ENCODE results near the gene SDK2. TPM values are rescaled to one million over a fixed set of nuclear protein-coding genes. Genes with fewer than 3 reads are reported as not detected.
A peak's percentile ranks its signal among the peaks of the same experiment; 100 is the strongest.
"Not testable (repeated sequence)": the region's sequence is repeated elsewhere in the genome, so short reads cannot be mapped to it uniquely, and the experiment has no call there.

SDK2 gene
- total RNA-seq, 1 experiment from 2014 or later, result 0.14 TPM

- no peak for DNase-seq (ENCODE audit: low read depth)
- in situ Hi-C loops (cut with HindIII; ENCODE audit: low pct_unique_long_range_greater_than_20kb, low sequenced_read_pairs), result no loop called here
These were observed 318.8 kb downstream of the SDK2 start for GRCh38 chr17:73325527-73325842.

DNA sequence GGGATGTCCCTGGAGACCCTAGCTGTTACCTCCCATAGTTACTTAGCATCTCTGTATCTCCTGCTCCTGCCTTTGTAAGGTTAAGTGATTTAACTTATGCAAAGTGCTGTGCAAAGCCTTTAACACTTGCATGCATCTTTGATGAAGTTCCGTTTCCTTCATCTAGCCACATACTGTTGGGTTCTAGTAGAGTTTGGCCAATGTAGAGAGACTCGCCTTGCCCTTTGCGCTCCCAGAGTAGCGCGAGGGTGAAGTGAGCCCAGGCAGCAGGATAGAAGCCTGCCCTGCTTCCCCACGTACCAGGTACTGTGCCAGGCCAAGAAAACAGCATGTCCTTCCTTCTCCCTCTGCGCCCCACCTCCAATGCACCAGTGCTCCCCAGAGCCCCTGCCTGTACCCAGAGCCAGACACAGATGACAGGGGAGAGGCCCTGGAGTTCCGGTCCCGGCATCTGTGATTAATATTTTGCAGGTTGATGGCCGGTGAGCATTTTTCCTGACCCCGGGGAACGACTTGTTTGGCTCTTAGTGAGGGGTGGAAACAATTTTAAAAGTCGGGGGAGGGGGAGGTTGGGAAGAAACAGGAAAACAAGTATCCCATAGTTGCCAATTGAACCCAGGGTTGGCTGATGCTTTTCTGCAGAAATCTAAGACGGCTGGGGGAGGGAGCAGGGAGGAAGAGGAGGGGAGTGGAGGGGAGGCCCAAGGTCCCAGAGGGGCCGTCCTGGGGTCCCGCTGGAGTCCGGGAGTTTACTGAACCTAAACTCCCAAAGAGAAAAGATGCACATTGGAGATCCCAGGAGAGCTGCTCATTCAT lies 319.3 kb downstream of the SDK2 start:
- in situ Hi-C loops (cut with HindIII; ENCODE audit: low pct_unique_long_range_greater_than_20kb, low sequenced_read_pairs), result no loop called here
- no peak for DNase-seq (ENCODE audit: low read depth)

DNA sequence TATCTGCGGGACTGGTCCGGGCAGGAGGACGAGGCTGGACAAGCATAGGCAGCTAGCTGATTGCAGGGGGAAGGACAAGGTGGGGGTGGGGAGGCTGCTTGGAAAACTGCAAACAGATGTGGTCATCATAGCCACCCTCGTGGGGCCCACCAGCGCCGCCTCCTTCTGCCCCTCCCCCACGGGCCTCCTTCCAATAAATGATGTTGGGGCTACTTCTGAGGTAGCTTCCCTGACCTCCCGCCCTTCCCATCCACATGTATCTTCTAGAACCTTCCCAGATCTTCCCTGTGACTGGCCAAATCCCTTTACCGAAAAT lies 320.1 kb downstream of the SDK2 start:
- in situ Hi-C loops (cut with HindIII; ENCODE audit: low pct_unique_long_range_greater_than_20kb, low sequenced_read_pairs), result no loop called here

GRCh38 chr17:73323409-73324159 lies 320.7 kb downstream of the SDK2 start:
- in situ Hi-C loops (cut with HindIII; ENCODE audit: low pct_unique_long_range_greater_than_20kb, low sequenced_read_pairs), result no loop called here
- no peak for DNase-seq (ENCODE audit: low read depth)

More for the DNA sequence above, 320.1 kb downstream of the SDK2 start:
- DNase-seq (ENCODE audit: low read depth), result no peak

DNA sequence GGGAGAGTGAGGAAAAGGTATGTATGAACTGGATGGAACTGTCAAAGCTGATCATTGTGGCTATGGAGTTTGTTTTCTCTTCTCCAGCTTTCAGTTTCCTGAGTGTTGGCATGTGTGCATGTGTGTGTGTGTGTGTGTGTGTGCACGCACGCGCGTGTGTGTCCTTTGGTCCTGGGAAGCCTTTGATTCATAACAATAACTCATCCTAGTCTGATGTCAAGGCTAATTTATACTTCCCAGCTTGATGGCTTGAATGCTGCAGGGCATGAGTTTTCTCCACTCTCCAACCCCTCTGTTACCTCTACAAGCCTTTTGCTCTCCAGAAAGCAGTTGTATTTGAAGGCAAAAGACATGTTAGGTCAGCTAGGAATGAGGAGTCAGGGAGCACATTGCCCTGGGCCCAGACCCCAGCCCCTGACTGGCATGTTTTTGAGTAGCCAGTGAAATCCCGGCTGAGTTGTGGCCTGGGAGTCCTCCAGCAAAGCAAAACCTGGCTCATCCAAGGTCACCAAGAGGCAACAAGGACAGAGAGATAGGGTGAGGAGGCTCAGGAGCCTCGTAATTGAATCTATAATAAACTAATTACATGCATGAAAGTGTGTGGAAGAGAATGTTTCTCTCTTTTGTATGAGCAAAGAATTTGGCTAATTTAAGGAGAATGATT lies 323.5 kb downstream of the SDK2 start:
- no peak for DNase-seq (ENCODE audit: low read depth)
- in situ Hi-C loops (cut with HindIII; ENCODE audit: low pct_unique_long_range_greater_than_20kb, low sequenced_read_pairs), result no loop called here

DNA sequence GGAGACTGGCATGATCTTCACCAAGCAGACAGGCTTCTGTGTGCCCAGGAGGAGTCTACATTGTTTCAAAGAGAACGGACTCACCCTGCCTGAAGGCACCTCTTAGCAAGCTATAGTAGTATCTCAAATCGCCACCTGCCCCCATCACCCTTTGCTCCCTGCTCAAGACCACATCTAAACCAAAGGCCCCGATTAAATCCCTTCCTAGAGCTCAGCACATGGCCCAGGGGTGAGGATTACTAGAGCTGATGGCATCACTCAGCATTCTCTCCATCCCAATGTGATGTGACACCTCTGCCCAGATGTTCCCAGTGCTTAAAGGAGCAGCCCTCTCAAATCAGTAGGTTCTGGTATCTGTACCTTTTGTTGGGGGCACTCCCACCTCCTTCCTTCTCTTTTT lies 324.5 kb downstream of the SDK2 start:
- DNase-seq (ENCODE audit: low read depth), result no peak
- in situ Hi-C loops (cut with HindIII; ENCODE audit: low pct_unique_long_range_greater_than_20kb, low sequenced_read_pairs), result no loop called here

DNA sequence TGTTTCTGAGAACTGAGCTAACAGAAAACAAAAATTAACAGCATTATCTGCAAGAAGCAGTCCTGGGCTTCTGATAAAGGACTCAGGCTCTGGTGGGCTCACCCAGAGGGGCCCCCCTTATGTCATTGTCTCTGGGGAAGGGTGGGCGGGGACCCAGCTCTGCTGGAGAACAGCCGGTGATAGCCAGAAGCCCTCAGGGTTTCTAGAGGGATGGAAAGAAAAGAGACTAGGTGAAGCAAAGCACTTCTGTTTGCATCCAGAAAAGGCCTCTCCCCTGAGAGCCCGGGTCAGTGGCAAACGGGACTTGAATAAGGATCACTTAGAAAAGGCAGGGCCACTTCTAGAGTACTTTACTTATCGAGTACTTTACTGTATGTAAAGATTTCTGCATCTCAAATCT lies 325.4 kb downstream of the SDK2 start:
- in situ Hi-C loops (cut with HindIII; ENCODE audit: low pct_unique_long_range_greater_than_20kb, low sequenced_read_pairs), result no loop called here
- DNase-seq (ENCODE audit: low read depth), result no peak

DNA sequence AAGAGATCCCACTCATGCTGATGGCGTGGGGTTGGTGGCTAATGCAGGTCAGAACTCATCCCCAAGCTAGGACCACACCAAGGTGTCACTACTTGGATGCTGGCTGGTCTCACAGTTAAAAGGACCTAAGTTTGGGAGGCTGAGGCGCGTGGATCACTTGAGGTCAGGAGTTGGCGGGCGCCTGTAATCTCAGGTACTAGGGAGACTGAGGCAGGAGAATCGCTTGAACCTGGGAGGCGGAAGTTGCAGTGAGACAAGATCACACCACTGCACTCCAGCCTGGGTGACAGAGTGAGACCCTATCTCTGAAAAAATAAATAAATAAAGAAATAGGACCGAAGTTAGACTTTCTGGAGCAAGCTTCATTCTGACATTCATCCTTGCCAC lies 325.8 kb downstream of the SDK2 start:
- no peak for DNase-seq (ENCODE audit: low read depth)
- in situ Hi-C loops (cut with HindIII; ENCODE audit: low pct_unique_long_range_greater_than_20kb, low sequenced_read_pairs), result no loop called here

DNA sequence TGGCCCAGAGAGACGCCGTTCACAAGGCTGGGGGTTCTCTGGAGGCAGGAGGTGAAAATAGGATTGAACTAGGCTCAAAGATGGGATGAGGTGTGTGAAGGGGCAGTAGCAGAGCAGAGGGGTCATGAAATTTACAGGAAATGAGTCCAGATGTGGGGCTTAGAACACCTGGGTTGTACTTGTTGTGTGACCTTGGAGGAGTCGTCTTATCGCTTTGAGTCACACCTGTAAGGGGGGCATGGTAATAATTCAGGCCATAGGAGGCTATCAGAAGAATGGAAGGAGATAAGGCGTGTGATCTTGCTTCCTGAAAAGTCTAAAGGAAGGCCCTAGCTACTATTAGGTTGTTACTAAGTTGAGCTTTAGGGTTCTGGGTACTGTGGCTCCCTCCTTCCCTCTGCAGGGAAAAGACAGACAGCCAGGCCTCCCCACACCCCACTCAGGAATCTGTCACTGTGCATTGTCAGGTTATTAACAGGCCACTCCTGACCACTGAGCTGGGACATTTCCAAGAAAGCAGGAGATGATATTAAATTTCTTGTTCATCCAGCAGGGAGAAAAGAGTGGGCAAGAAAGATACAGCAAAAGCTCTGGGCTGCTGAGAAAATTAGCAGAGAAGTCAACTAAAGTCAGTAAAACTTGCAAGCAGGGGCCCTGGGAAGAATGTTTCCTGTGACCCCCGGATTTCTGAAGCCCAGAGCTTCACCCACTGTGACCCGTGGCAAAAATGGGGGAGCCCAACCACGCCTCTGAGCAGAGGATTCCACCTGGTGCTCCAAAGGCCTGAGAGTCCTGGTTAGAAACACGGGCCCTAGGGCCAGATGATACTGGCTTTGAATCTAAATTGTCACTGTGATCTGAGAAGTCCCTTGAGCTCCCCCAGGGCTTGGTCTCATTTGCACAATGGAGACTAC lies 326.5 kb downstream of the SDK2 start:
- DNase-seq (ENCODE audit: low read depth), result no peak

GRCh38 chr17:73316919-73317505 lies 327.2 kb downstream of the SDK2 start:
- no peak for DNase-seq (ENCODE audit: low read depth)
- in situ Hi-C loops (cut with HindIII; ENCODE audit: low pct_unique_long_range_greater_than_20kb, low sequenced_read_pairs), result no loop called here

More for the DNA sequence above, 326.5 kb downstream of the SDK2 start:
- in situ Hi-C loops (cut with HindIII; ENCODE audit: low pct_unique_long_range_greater_than_20kb, low sequenced_read_pairs), result no loop called here

GRCh38 chr17:73315471-73315870 lies 328.8 kb downstream of the SDK2 start:
- in situ Hi-C loops (cut with HindIII; ENCODE audit: low pct_unique_long_range_greater_than_20kb, low sequenced_read_pairs), result no loop called here
- DNase-seq (ENCODE audit: low read depth), result no peak

DNA sequence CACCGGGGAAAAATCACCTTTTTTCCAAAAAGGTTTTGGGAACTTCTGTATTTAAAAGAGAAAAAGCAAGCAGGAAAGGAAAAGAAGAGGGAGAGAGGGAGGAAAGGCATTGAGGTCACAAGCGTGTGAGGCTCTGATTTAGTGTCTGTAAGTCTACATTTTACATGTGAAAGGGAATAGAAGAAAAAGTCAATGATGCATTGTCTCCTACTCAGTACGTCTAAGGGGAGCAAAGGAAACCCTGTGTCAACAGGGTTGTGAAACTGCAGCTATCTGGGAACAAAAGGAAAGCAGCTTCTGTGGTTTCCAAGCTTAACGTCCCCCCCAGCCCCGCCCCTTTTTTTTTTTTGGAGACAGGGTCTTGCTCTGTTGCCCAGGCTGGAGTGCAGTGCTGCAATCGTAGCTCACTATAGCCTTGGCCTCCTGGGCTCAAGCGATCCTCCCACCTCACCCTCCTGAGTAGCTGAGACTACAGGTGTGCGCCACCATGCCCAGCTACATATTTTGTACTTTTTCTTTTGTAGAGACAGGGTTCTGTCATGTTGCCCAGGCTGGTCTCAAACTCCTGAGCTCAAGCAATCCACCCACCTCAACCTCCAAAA lies 330.6 kb downstream of the SDK2 start:
- no peak for DNase-seq (ENCODE audit: low read depth)
- in situ Hi-C loops (cut with HindIII; ENCODE audit: low pct_unique_long_range_greater_than_20kb, low sequenced_read_pairs), result no loop called here

DNA sequence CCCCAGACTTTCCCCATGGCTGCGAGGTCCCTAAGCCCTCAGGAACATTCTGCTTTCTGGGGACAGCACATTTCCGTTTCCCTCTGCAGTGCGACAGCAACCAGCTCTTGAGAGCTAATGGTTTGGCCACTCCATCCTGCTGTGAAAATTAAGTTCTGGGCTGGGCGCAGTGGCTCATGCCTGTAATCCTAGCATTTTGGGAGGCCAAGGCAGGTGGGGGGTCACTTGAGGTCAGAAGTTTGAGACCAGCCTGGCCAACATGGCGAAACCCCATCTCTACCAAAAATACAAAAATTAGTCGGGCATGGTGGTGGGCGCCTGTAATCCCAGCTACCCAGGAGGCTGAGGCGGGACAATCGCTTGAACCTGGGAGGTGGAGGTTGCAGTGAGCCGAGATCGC lies 331.4 kb downstream of the SDK2 start:
- in situ Hi-C loops (cut with HindIII; ENCODE audit: low pct_unique_long_range_greater_than_20kb, low sequenced_read_pairs), result not testable (repeated sequence)

DNA sequence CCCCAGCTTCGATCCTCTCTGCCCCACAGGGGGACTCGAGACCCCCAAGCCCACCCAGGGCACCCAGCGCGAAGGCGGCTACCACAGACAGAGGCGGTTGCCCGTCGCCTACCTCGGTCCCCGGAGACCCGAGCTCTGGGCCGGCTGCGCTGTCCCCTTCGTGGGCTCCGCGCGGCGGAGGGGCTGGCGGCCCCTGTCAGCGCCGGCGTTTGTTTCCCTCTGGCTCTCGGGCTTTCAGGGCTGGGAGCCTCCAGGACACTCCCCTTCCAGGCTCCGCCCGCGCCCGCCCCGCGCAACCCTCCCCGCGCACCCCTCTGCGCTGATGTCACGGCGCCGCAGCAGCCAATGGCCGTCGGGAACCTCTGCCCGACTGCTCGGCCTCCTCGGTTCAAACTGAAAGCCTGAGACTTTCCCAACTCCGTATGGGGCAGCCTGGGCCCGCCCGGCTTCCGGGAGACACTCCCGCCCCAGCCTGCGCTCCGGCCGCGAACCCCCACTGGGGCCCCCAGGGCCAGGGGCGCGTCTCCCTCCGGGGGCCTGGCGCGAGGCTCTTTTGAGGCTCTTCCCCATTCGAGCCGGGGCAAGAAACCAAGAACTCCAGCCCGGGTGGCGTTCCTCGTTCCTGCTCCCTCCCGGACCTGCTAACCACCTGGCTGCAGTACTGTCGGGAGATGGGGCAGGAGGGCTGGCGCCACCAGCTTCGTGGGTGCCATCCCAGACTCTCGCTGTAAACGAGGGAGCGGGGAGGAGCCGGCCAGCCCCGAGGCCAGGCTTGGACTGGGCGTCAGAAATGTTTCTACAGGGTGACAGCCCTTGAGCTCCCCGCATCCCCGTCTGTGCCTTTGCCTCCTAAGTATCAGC lies 332.2 kb downstream of the SDK2 start, which contains the start of gene CDC42EP4:
Gene CDC42EP4 (minus strand): TSS at position 221 of the 861 bp plus-strand sequence. CDS start 25,501 bp downstream, outside the sequence.
- in situ Hi-C loops (cut with HindIII; ENCODE audit: low pct_unique_long_range_greater_than_20kb, low sequenced_read_pairs), result no loop called here
- DNase-seq (ENCODE audit: low read depth), result peak; percentile 94

More for the DNA sequence above, 331.4 kb downstream of the SDK2 start:
- not testable (repeated sequence) for DNase-seq (ENCODE audit: low read depth)

GRCh38 chr17:73311428-73311780 lies 332.8 kb downstream of the SDK2 start:
- no peak for DNase-seq (ENCODE audit: low read depth)
- in situ Hi-C loops (cut with HindIII; ENCODE audit: low pct_unique_long_range_greater_than_20kb, low sequenced_read_pairs), result no loop called here

- DNase-seq (ENCODE audit: low read depth), result peak; percentile 27
- in situ Hi-C loops (cut with HindIII; ENCODE audit: low pct_unique_long_range_greater_than_20kb, low sequenced_read_pairs), result no loop called here
These were observed 334.3 kb downstream of the SDK2 start for GRCh38 chr17:73309727-73310596.

All from Caki2 (cell line).